ENCODE results near the gene PDGFC. TPM values are rescaled to one million over a fixed set of nuclear protein-coding genes. Genes with fewer than 3 reads are reported as not detected.
A peak's percentile ranks its signal among the peaks of the same experiment; 100 is the strongest.

Gene PDGFC
- polyA plus RNA-seq, 3 donors = 2.5 to 5.0 (median 4.9) TPM

DNA sequence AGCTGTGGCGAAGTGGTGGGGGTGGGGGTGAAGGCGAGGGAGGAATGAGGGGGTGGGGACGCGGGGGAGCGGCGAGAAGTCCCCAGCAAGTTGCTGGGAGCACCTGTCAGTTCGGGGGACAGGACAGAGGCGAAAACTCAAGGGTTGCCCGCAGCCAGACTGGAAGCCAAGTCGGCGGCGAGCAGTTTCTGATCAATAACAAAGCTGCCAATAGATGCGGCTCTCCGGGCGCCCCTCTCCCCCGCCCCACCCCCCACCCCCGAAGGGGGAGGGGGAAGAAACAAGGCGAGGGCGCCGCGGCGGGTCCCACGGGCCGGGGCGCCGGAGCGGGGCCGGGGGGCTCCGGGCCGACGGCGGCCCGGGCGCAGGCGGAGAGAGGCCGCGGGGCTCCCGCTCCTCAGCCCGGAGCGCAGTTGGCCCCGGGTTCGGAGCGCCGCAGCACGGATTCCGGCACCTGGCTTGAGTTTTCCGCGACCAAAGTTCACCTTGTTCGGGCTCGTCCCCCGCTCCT, 379 bp downstream of the PDGFC start:
- under 1% methylated on average over 35 of the region's 51 CpGs for WGBS (ENCODE audit: insufficient coverage)

DNA sequence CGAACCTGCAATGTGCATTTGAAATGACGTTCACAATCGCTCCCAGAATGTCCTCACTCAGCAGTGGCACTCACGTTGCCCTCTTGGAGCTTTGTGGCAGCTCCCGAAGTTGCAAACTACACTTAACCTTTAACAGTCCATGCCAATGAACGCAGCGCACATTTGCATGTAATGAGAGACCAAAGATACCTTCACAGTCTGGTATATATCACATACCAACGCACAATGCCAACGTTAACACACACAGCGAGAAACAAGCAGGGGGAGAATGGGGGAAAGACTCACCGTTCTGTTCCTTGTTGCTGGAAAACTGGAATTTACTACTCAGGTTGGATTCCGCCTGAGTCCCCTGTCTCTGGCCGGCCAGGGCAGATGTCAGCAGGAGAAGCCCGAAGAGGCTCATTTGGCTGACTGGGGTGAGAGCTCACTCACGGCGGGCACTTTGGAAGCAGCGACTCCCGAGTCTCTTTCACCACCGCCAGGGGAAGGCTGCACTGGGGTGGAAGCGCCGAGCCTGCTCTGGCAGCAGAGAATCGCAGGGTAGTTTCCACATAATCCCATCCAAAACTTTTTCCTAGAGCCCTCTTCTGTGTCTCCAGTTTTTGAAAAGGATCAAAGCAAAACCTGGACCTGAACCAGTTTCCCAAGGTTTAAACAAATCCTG, 966 bp downstream of the PDGFC start:
- no peaks in the 10 kb centered on the region for H3K36me3 ChIP-seq (replicated peaks in 1 of 2; ENCODE audit: control insufficient read depth in 1 of 2, insufficient read depth in 2 of 2, low read length in 2 of 2)
- H3K9me3 Mint-ChIP-seq = no peaks in the 10 kb centered on the region
- H3K4me1 ChIP-seq (ENCODE audit: control insufficient read depth in 1 of 2, insufficient read depth in 2 of 2, low read length in 2 of 2) = peaks cover 52 to 62% of the 10 kb centered on the region in 2 donors
- intact Hi-C loops (cut with micrococcal nuclease) = loop anchor here in 1 of 2 donors (5.0 to 10.0 kb wide), 2 partner anchors 453 to 1006 kb away; no protein-coding TSS in a partner anchor
- H4K20me1 ChIP-seq (ENCODE audit: insufficient read depth, low read length) = no peaks in the 10 kb centered on the region
- DNase-seq = peak; percentile 51 to 62 (median 53)
- no peaks in the 10 kb centered on the region for H3K27me3 ChIP-seq (ENCODE audit: control insufficient read depth in 2 of 2, insufficient read depth in 2 of 2, low read length in 2 of 2)
- no peaks in the 10 kb centered on the region for H3K9me3 ChIP-seq (replicated peaks in 1 of 2; ENCODE audit: control insufficient read depth in 1 of 2, insufficient read depth in 1 of 2, low read length in 2 of 2)
- TF ChIP-seq, protein P1, sequence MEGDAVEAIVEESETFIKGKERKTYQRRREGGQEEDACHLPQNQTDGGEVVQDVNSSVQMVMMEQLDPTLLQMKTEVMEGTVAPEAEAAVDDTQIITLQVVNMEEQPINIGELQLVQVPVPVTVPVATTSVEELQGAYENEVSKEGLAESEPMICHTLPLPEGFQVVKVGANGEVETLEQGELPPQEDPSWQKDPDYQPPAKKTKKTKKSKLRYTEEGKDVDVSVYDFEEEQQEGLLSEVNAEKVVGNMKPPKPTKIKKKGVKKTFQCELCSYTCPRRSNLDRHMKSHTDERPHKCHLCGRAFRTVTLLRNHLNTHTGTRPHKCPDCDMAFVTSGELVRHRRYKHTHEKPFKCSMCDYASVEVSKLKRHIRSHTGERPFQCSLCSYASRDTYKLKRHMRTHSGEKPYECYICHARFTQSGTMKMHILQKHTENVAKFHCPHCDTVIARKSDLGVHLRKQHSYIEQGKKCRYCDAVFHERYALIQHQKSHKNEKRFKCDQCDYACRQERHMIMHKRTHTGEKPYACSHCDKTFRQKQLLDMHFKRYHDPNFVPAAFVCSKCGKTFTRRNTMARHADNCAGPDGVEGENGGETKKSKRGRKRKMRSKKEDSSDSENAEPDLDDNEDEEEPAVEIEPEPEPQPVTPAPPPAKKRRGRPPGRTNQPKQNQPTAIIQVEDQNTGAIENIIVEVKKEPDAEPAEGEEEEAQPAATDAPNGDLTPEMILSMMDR (IDR thresholded peaks at IDR 0.05) = peak; percentile 19
- peak overlapping the region; percentile 68 for H3K9ac ChIP-seq (ENCODE audit: insufficient read depth, low read length, poor library complexity, severe bottlenecking)
- H3K4me2 ChIP-seq (replicated peaks; ENCODE audit: extremely low read depth, low read length, poor library complexity, severe bottlenecking) = peak overlapping the region; percentile 81
- H3K27me3 Mint-ChIP-seq (ENCODE audit: low read depth in 3 of 3) = peaks cover 0 to 4% (median 1%) of the 10 kb centered on the region in 3 donors
- H3K36me3 Mint-ChIP-seq = no peaks in the 10 kb centered on the region
- WGBS (ENCODE audit: insufficient coverage) = 0% methylated on average over 14 of the region's 22 CpGs
- H3K27ac ChIP-seq (ENCODE audit: low read depth in 1 of 2, low read length in 2 of 2) = peak overlapping the region in 1 of 2 donors; percentile 70
- peak overlapping the region; percentile 73 to 91 (median 89) for H3K27ac Mint-ChIP-seq
- peak overlapping the region; percentile 92 to 96 for H3K4me3 Mint-ChIP-seq
- H3K79me2 ChIP-seq (ENCODE audit: insufficient read depth, low read length) = peaks cover 2% of the 10 kb centered on the region
- H3K4me1 Mint-ChIP-seq = peaks cover 61% of the 10 kb centered on the region
- H3K4me3 ChIP-seq (replicated peaks in 1 of 3; ENCODE audit: low read depth in 2 of 3, low read length in 3 of 3) = peak overlapping the region; percentile 72 to 81 (median 80)
- H2AFZ ChIP-seq (ENCODE audit: insufficient read depth, low read depth, low read length, poor library complexity, severe bottlenecking) = peak overlapping the region; percentile 74

More for the DNA sequence above, 379 bp downstream of the PDGFC start:
- Histone ChIP-seq H3K27ac (ENCODE audit: low read depth in 1 of 2, low read length in 2 of 2) (peak overlapping the region; percentile 43 to 70), H2AFZ (ENCODE audit: insufficient read depth, low read depth, low read length, poor library complexity, severe bottlenecking) (peak overlapping the region; percentile 74), H3K4me3 (replicated peaks in 1 of 3; ENCODE audit: low read depth in 2 of 3, low read length in 3 of 3) (peak overlapping the region; percentile 72 to 81 (median 80)), H3K9me3 (replicated peaks in 1 of 2; ENCODE audit: control insufficient read depth in 1 of 2, insufficient read depth in 1 of 2, low read length in 2 of 2) (no peaks in the 10 kb centered on the region), H3K4me2 (replicated peaks; ENCODE audit: extremely low read depth, low read length, poor library complexity, severe bottlenecking) (peak overlapping the region; percentile 81), H3K36me3 (replicated peaks in 1 of 2; ENCODE audit: control insufficient read depth in 1 of 2, insufficient read depth in 2 of 2, low read length in 2 of 2) (no peaks in the 10 kb centered on the region), H4K20me1 (ENCODE audit: insufficient read depth, low read length) (no peaks in the 10 kb centered on the region), H3K9ac (ENCODE audit: insufficient read depth, low read length, poor library complexity, severe bottlenecking) (peak overlapping the region; percentile 68), H3K79me2 (ENCODE audit: insufficient read depth, low read length) (no peaks in the 10 kb centered on the region), H3K27me3 (ENCODE audit: control insufficient read depth in 2 of 2, insufficient read depth in 2 of 2, low read length in 2 of 2) (no peaks in the 10 kb centered on the region), H3K4me1 (ENCODE audit: control insufficient read depth in 1 of 2, insufficient read depth in 2 of 2, low read length in 2 of 2) (peaks cover 48 to 56% of the 10 kb centered on the region in 2 donors)
- TF ChIP-seq, protein P1 (IDR thresholded peaks at IDR 0.05) = no peak
- H3K36me3 Mint-ChIP-seq = no peaks in the 10 kb centered on the region
- peaks cover 55% of the 10 kb centered on the region for H3K4me1 Mint-ChIP-seq
- intact Hi-C loops (cut with micrococcal nuclease) = loop anchor here in 1 of 2 donors (5.0 to 10.0 kb wide), 2 partner anchors 454 to 1006 kb away; no protein-coding TSS in a partner anchor
- H3K4me3 Mint-ChIP-seq = peak overlapping the region; percentile 92 to 96
- DNase-seq = no peak
- H3K27me3 Mint-ChIP-seq (ENCODE audit: low read depth in 3 of 3) = peaks cover 0 to 4% (median 1%) of the 10 kb centered on the region in 3 donors
- no peaks in the 10 kb centered on the region for H3K9me3 Mint-ChIP-seq
- peak overlapping the region in 6 of 7 donors; percentile 77 to 91 (median 90) for H3K27ac Mint-ChIP-seq

Measured in CD14-positive monocyte (primary cell).